Mesothelial cell of epicardium (in vitro differentiated cells): ENCODE data around the gene PRRG2. TPM values are rescaled to one million over a fixed set of nuclear protein-coding genes. Genes with fewer than 3 reads are reported as not detected.
A peak's percentile ranks its signal among the peaks of the same experiment; 100 is the strongest.

Source experiments
- DNase-seq, 2 experiments: peaks; one replicate each; pipeline ENCODE4 v3.0.0; 2021; ENCODE audit warnings: low spot score in 2 of 2; ENCODE audit not compliant: unreplicated experiment in 2 of 2
- H3K27ac Mint-ChIP-seq: 2 replicates; pipeline ENCODE4 v1.8.0; 2021; ENCODE audit warnings: mixed read lengths
- H3K27me3 Mint-ChIP-seq: 2 replicates; pipeline ENCODE4 v1.8.0; 2021; ENCODE audit warnings: low read depth, mixed read lengths
- H3K36me3 Mint-ChIP-seq: 2 replicates; pipeline ENCODE4 v1.8.0; 2021; ENCODE audit warnings: mixed read lengths
- H3K4me1 Mint-ChIP-seq: 2 replicates; pipeline ENCODE4 v1.8.0; 2021; ENCODE audit warnings: mixed read lengths
- H3K4me3 Mint-ChIP-seq: 2 replicates; pipeline ENCODE4 v1.8.0; 2021; ENCODE audit warnings: mild to moderate bottlenecking, moderate library complexity, mixed read lengths
- H3K9me3 Mint-ChIP-seq: 2 replicates; pipeline ENCODE4 v1.8.0; 2021; ENCODE audit warnings: mixed read lengths
- total RNA-seq: library from RNA; stranded (reverse); gene quantifications from 3 replicates; pipeline ENCODE4 v1.2.1, GENCODE V29; 2021
- TF ChIP-seq, protein P1 (sequence below): fragments of 200-600 bp; sonication (generic); IDR thresholded peaks from one replicate; pipeline ENCODE4 v1.5.0; 2021; ENCODE audit warnings: antibody characterized with exemption; ENCODE audit not compliant: unreplicated experiment

Gene PRRG2
- total RNA-seq, 1 donor from 2014 or later, result 0.87 TPM

DNA sequence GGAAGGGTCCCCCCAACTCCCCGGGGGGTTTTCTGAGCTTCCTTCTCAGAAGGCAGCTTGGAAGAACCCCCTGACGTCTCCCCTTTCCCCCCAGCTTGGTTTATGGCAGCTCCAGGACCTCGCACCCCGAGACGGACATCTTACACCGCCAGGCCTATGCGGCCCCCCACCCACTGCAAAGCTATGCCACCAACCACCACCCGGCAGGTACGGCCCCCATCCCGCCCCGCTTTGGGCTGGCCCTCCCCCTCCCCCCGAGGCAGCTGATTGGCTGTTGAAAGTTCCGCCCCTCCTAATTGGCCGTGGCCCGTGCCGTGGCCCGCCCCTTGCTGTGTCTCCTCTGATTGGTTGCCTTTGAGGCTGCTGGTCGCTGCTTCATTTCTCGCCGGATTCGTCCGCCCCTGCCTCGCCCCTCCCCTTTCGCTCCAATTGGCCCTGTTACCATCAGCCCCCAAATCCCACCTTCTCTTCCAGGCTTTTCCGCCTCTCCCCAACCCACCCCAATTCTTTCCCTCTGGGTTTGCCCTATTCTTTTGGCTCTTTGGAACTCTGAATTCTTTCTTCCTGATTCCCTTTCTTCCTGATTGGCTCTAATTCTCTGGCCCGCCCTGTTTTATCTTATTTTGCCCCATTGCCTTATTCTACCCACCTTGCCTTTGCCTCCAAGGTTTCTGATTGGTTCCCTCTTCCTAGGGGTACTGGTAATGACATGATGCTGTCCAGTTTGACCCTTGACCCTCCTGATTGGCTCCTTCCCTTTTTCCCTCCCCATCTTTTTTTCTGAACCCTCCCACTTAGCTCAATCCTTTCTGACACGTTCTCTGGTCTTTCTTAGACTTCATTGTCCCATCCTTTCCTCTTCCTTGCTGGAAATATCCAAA, 12.4 kb downstream of the PRRG2 start:
- peak overlapping the region; percentile 86 for H3K4me3 Mint-ChIP-seq
- no peaks in the 10 kb centered on the region for H3K9me3 Mint-ChIP-seq
- peak overlapping the region; percentile 91 for H3K27ac Mint-ChIP-seq
- DNase-seq, result peak; percentile 89 to 91
- H3K36me3 Mint-ChIP-seq, result no peaks in the 10 kb centered on the region
- H3K27me3 Mint-ChIP-seq, result no peaks in the 10 kb centered on the region
- peaks cover 20% of the 10 kb centered on the region for H3K4me1 Mint-ChIP-seq
- TF ChIP-seq, protein P1, sequence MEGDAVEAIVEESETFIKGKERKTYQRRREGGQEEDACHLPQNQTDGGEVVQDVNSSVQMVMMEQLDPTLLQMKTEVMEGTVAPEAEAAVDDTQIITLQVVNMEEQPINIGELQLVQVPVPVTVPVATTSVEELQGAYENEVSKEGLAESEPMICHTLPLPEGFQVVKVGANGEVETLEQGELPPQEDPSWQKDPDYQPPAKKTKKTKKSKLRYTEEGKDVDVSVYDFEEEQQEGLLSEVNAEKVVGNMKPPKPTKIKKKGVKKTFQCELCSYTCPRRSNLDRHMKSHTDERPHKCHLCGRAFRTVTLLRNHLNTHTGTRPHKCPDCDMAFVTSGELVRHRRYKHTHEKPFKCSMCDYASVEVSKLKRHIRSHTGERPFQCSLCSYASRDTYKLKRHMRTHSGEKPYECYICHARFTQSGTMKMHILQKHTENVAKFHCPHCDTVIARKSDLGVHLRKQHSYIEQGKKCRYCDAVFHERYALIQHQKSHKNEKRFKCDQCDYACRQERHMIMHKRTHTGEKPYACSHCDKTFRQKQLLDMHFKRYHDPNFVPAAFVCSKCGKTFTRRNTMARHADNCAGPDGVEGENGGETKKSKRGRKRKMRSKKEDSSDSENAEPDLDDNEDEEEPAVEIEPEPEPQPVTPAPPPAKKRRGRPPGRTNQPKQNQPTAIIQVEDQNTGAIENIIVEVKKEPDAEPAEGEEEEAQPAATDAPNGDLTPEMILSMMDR, result no peak

GRCh38 chr19:49594157-49594992, 13.3 kb downstream of the PRRG2 start:
- H3K27ac Mint-ChIP-seq, result peak overlapping the region; percentile 91
- peak overlapping the region; percentile 86 for H3K4me3 Mint-ChIP-seq
- peaks cover 5% of the 10 kb centered on the region for H3K36me3 Mint-ChIP-seq
- no peaks in the 10 kb centered on the region for H3K9me3 Mint-ChIP-seq
- no peaks in the 10 kb centered on the region for H3K27me3 Mint-ChIP-seq
- H3K4me1 Mint-ChIP-seq, result peaks cover 20% of the 10 kb centered on the region
- DNase-seq, result no peak
- TF ChIP-seq, protein P1, result no peak

DNA sequence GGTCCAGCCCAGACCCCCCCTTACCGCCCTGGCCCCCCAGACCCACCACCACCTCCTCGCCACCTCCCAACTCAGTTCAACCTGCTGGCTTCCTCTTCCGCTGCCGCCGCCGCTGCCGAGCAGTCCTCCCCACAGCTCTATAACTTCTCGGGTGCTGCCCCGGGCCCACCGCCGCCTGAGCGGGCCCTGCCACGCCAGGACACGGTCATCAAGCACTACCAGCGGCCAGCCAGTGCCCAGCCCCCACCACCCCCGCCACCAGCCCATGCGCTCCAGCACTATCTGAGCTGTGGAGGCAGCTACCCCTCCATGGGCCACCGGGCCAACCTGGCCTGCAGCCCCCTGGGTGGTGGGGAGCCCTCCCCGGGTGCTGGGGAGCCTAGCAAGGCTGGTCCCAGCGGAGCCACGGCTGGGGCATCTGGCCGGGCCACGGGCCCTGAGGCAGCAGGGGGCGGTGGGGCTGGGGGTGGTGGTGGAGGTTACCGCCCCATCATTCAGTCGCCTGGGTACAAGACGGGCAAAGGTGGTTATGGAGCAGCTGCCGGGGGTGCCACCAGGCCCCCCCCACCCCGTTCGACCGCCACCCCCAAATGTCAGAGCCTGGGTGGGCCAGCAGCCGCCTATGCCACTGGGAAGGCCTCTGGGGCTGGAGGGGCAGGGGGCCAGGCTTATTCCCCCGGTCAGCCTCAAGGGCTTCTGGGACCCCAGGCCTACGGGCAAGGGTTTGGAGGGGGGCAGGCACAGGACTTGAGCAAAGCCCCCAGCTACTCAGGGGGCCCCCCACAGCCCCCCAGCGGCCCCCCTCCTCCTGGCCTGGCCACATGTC, 14.1 kb downstream of the PRRG2 start:
- no peak for DNase-seq
- peaks cover 9% of the 10 kb centered on the region for H3K36me3 Mint-ChIP-seq
- no peak overlapping the region for H3K4me3 Mint-ChIP-seq
- no peaks in the 10 kb centered on the region for H3K27me3 Mint-ChIP-seq
- no peak overlapping the region for H3K27ac Mint-ChIP-seq
- no peaks in the 10 kb centered on the region for H3K9me3 Mint-ChIP-seq
- TF ChIP-seq, protein P1, result no peak
- H3K4me1 Mint-ChIP-seq, result peaks cover 20% of the 10 kb centered on the region

DNA sequence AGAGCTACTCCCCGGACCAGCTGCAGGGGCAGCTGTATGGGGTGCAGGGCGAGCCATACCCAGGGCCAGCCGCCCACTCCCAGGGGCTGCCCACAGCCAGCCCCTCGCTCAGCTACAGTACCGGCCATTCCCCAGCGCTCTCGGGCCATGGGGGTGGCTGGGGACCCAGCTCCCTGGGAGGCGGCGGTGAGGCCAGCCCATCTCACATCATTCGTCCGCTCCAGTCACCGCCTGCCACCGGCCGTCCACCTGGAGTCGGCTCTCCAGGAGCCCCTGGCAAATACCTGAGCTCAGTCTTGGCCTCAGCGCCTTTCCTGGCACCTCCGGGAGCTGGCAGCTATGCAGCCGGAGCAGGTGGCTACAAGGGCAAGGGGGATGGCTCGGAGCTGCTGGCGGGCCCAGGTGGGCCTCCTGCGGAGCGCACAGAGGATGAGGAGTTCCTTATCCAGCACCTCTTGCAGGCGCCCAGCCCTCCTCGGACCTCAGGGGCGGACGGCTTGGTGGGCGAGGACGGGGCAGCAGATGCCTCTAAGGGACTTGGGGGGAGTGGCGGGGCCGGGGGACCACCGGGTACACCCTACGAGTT, 14.8 kb downstream of the PRRG2 start:
- Mint-ChIP-seq H3K4me3 (no peak overlapping the region), H3K4me1 (peaks cover 20% of the 10 kb centered on the region), H3K36me3 (peaks cover 12% of the 10 kb centered on the region), H3K9me3 (no peaks in the 10 kb centered on the region), H3K27ac (no peak overlapping the region), H3K27me3 (no peaks in the 10 kb centered on the region)
- DNase-seq, result no peak
- TF ChIP-seq, protein P1, result no peak

- Mint-ChIP-seq H3K27me3 (no peaks in the 10 kb centered on the region), H3K4me1 (peaks cover 20% of the 10 kb centered on the region), H3K4me3 (no peak overlapping the region), H3K36me3 (peaks cover 15% of the 10 kb centered on the region), H3K27ac (no peak overlapping the region), H3K9me3 (no peaks in the 10 kb centered on the region)
- no peak for DNase-seq
- TF ChIP-seq, protein P1, result no peak
Observed at GRCh38 chr19:49596407-49596806, 15.3 kb downstream of the PRRG2 start.
